ENCODE results near the gene KIAA0232.
"Not testable (repeated sequence)": the region's sequence is repeated elsewhere in the genome, so short reads cannot be mapped to it uniquely, and the experiment has no call there.

Gene KIAA0232

GRCh38 chr4:6794189-6794588 lies 11.7 kb downstream of the KIAA0232 start:
- no peak for DNase-seq (ENCODE audit: low read depth)
- TF ChIP-seq MYC (IDR thresholded peaks at IDR 0.05; ENCODE audit: low read depth, low read length) (no peak), MAX (IDR thresholded peaks at IDR 0.05; ENCODE audit: low read depth, low read length) (no peak), POLR2A (IDR thresholded peaks at IDR 0.05; ENCODE audit: extremely low read depth, insufficient read length) (no peak), CTCF (IDR thresholded peaks at IDR 0.05; ENCODE audit: low read depth, low read length) (no peak)

DNA sequence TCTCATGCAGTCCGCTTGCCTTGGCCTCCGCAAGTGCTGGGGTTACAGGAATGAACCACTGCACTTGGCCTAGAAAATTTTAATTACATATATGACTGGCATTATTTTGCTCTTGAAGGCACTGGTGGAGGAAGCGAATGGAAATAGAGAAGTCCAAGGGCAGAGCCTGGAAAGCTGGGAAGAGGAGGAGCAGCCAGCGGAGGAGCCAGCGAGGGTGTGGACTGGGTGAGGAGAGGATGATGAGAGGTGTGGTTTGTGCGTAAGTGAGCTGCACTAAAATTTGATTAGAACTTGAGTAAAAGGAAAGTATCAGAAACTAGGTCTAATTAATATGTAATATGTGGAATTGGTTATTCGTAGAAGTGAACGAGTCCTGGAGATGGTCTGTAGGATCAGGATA lies 13.3 kb downstream of the KIAA0232 start:
- no peak for DNase-seq (ENCODE audit: low read depth)
- TF ChIP-seq MAX (IDR thresholded peaks at IDR 0.05; ENCODE audit: low read depth, low read length) (no peak), MYC (IDR thresholded peaks at IDR 0.05; ENCODE audit: low read depth, low read length) (no peak), CTCF (IDR thresholded peaks at IDR 0.05; ENCODE audit: low read depth, low read length) (no peak), POLR2A (IDR thresholded peaks at IDR 0.05; ENCODE audit: extremely low read depth, insufficient read length) (no peak)
- H3K4me3 ChIP-seq (ENCODE audit: low read depth, low read length) = no peak overlapping the region

More at GRCh38 chr4:6794189-6794588, 11.7 kb downstream of the KIAA0232 start:
- no peak overlapping the region for H3K4me3 ChIP-seq (ENCODE audit: low read depth, low read length)

GRCh38 chr4:6797368-6797767 lies 14.8 kb downstream of the KIAA0232 start:
- not testable (repeated sequence) for H3K4me3 ChIP-seq (ENCODE audit: low read depth, low read length); DNase-seq (ENCODE audit: low read depth)

DNA sequence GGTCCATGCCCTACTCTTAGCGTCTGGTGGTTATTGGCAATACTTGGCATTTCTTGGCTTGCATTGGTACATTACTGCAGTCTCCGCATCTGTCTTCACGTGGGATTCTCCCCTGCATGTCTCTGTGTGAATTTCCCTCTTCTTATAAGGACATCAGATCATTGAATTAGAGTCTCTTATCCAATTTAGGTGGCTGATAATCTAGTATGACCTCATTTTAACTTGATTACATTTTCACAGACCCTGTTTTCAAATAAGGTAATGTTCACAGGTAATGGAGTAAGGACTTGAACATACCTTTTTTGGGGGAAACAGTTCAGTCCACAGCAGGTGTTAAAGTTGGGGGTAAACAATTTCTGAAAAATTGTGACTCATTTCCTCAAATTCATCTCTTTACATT lies 16.6 kb downstream of the KIAA0232 start:
- DNase-seq (ENCODE audit: low read depth) = no peak
- TF ChIP-seq CTCF (IDR thresholded peaks at IDR 0.05; ENCODE audit: low read depth, low read length) = no peak
- no peak for TF ChIP-seq MYC (IDR thresholded peaks at IDR 0.05; ENCODE audit: low read depth, low read length)
- no peak for TF ChIP-seq MAX (IDR thresholded peaks at IDR 0.05; ENCODE audit: low read depth, low read length)
- no peak for TF ChIP-seq POLR2A (IDR thresholded peaks at IDR 0.05; ENCODE audit: extremely low read depth, insufficient read length)
- no peak overlapping the region for H3K4me3 ChIP-seq (ENCODE audit: low read depth, low read length)

GRCh38 chr4:6802025-6802424 lies 19.5 kb downstream of the KIAA0232 start:
- TF ChIP-seq POLR2A (IDR thresholded peaks at IDR 0.05; ENCODE audit: extremely low read depth, insufficient read length) (no peak), MAX (IDR thresholded peaks at IDR 0.05; ENCODE audit: low read depth, low read length) (no peak), CTCF (IDR thresholded peaks at IDR 0.05; ENCODE audit: low read depth, low read length) (no peak), MYC (IDR thresholded peaks at IDR 0.05; ENCODE audit: low read depth, low read length) (no peak)
- DNase-seq (ENCODE audit: low read depth) = peak; percentile 67
- no peak overlapping the region for H3K4me3 ChIP-seq (ENCODE audit: low read depth, low read length)

- TF ChIP-seq MYC (IDR thresholded peaks at IDR 0.05; ENCODE audit: low read depth, low read length) (no peak), POLR2A (IDR thresholded peaks at IDR 0.05; ENCODE audit: extremely low read depth, insufficient read length) (no peak), MAX (IDR thresholded peaks at IDR 0.05; ENCODE audit: low read depth, low read length) (no peak), CTCF (IDR thresholded peaks at IDR 0.05; ENCODE audit: low read depth, low read length) (no peak)
- DNase-seq (ENCODE audit: low read depth) = no peak
- H3K4me3 ChIP-seq (ENCODE audit: low read depth, low read length) = no peak overlapping the region
Observed at GRCh38 chr4:6802626-6803025, 20.1 kb downstream of the KIAA0232 start.

Measured in NB4 (cell line).